Urinary bladder (tissue), 4 donors: Measurements from ENCODE around the gene TRIML2. TPM values are rescaled to one million over a fixed set of nuclear protein-coding genes. Genes with fewer than 3 reads are reported as not detected.
"Not testable (repeated sequence)": the region's sequence is repeated elsewhere in the genome, so short reads cannot be mapped to it uniquely, and the experiment has no call there.

Experiments
- DNase-seq: peaks from one replicate; pipeline ENCODE4 v3.0.0-alpha.2; 2015; ENCODE audit errors: extremely low spot score
- H3K27ac ChIP-seq: one replicate; pipeline ENCODE4 v1.5.1; 2013; ENCODE audit warnings: low read depth, mild to moderate bottlenecking, moderate library complexity
- H3K36me3 ChIP-seq: one replicate; pipeline ENCODE4 v1.6.1; 2013; ENCODE audit warnings: mild to moderate bottlenecking, moderate library complexity; ENCODE audit not compliant: insufficient read depth
- H3K4me1 ChIP-seq: one replicate; pipeline ENCODE4 v1.6.1; 2013; ENCODE audit warnings: mild to moderate bottlenecking, moderate library complexity; ENCODE audit not compliant: insufficient read depth
- H3K4me3 ChIP-seq: one replicate; pipeline ENCODE4 v1.5.1; 2013; ENCODE audit warnings: low read depth, low read length
- WGBS: extraction: QIAGEN DNeasy Blood & Tissue Kit; methylation state at CpG from one replicate; pipeline ENCODE4 v1.1.7; 2013; 5-methylcytosine and 5-hydroxymethylcytosine counted together
- polyA plus RNA-seq: library from polyadenylated mRNA; stranded (reverse); fragments of 200-250 nt; gene quantifications from one replicate; pipeline ENCODE4 v1.2.3, GENCODE V29; 2013
- small RNA-seq: library from RNA; depleted of rRNA; stranded (forward); fragments of <200 nt; gene quantifications from one replicate; pipeline ENCODE3, GENCODE V24; 2014
- total RNA-seq: library from RNA; depleted of rRNA; stranded (reverse); fragments of >200 nt; gene quantifications from one replicate; pipeline ENCODE4 v1.2.3, GENCODE V29; 2014
- donor health status: healthy with polysubstance abuse.
- donor health status: healthy.

The TRIML2 gene
- total and polyA plus RNA-seq, 2 donors, result not detected

GRCh38 chr4:188061083-188061482 lies 48.3 kb downstream of the TRIML2 start:
- H3K4me1 ChIP-seq, result no peaks in the 10 kb centered on the region
- no peak for DNase-seq
- no peaks in the 10 kb centered on the region for H3K36me3 ChIP-seq
- no peak overlapping the region for H3K27ac ChIP-seq
- 90% methylated on average over 14 of the region's 14 CpGs for WGBS
- H3K4me3 ChIP-seq, result no peak overlapping the region

GRCh38 chr4:188053302-188053701 lies 56.1 kb downstream of the TRIML2 start:
- WGBS, result 77% methylated on average over 9 of the region's 9 CpGs
- H3K4me3 ChIP-seq, result no peak overlapping the region
- no peak for DNase-seq
- H3K4me1 ChIP-seq, result no peaks in the 10 kb centered on the region
- H3K36me3 ChIP-seq, result no peaks in the 10 kb centered on the region
- no peak overlapping the region for H3K27ac ChIP-seq

- no peak for DNase-seq
- Histone ChIP-seq H3K4me3 (no peak overlapping the region), H3K27ac (no peak overlapping the region), H3K4me1 (no peaks in the 10 kb centered on the region), H3K36me3 (no peaks in the 10 kb centered on the region)
- 46% methylated on average over 3 of the region's 3 CpGs for WGBS
Observed at GRCh38 chr4:188046657-188047056, 62.7 kb downstream of the TRIML2 start.

GRCh38 chr4:188045461-188045860 lies 63.9 kb downstream of the TRIML2 start:
- H3K36me3 ChIP-seq, H3K4me3 ChIP-seq, H3K27ac ChIP-seq, DNase-seq, H3K4me1 ChIP-seq: not testable (repeated sequence)
- 96% methylated on average over 10 of the region's 10 CpGs for WGBS

GRCh38 chr4:188043154-188043553 lies 66.2 kb downstream of the TRIML2 start:
- no peak overlapping the region for H3K4me3 ChIP-seq
- no peaks in the 10 kb centered on the region for H3K36me3 ChIP-seq
- no peak overlapping the region for H3K27ac ChIP-seq
- no peaks in the 10 kb centered on the region for H3K4me1 ChIP-seq
- DNase-seq, result no peak
- whole genome bisulfite sequencing, result 90% methylated on average over 5 of the region's 5 CpGs

- DNase-seq, result no peak
- 71% methylated on average over 15 of the region's 15 CpGs for WGBS
Observed at GRCh38 chr4:188042191-188042590, 67.2 kb downstream of the TRIML2 start.

GRCh38 chr4:188041721-188042120 lies 67.7 kb downstream of the TRIML2 start:
- Histone ChIP-seq H3K4me3 (no peak overlapping the region), H3K27ac (no peak overlapping the region), H3K4me1 (no peaks in the 10 kb centered on the region), H3K36me3 (no peaks in the 10 kb centered on the region)
- DNase-seq, result no peak
- 87% methylated on average over 21 of the region's 21 CpGs for WGBS

More at GRCh38 chr4:188042191-188042590, 67.2 kb downstream of the TRIML2 start:
- Histone ChIP-seq H3K36me3 (no peaks in the 10 kb centered on the region), H3K4me3 (no peak overlapping the region), H3K4me1 (no peaks in the 10 kb centered on the region), H3K27ac (no peak overlapping the region)

Small RNA genes lying within 50 kb of the gene (small RNA-seq; reads per million reads assigned to genes)
- not detected for gene RNU6-173P

Other genes with a start within 250 kb of the TRIML2 start
- 0.11 TPM for gene ZFP42, start 113.8 kb downstream of the TRIML2 start, total RNA-seq
- not detected for gene ZFP42, start 113.8 kb downstream of the TRIML2 start, polyA plus RNA-seq
- not detected for gene TRIML1, start 29.8 kb upstream of the TRIML2 start, total RNA-seq
- not detected for gene TRIML1, start 29.8 kb upstream of the TRIML2 start, polyA plus RNA-seq